KMS-11 (cell line): Measurements from ENCODE around the gene SPECC1.

Experiments
- H2AFZ ChIP-seq: fragments of 200-600 bp; sonication (generic); 2 replicates; pipeline ENCODE4 v1.6.1; 2016; ENCODE audit warnings: antibody characterized with exemption, mixed run types, low read depth
- H3K27ac ChIP-seq: fragments of 200-600 bp; sonication (generic); 2 replicates; pipeline ENCODE4 v1.6.1; 2016; ENCODE audit warnings: mild to moderate bottlenecking, mixed run types
- H3K27me3 ChIP-seq: fragments of 200-600 bp; sonication (generic); 2 replicates; pipeline ENCODE4 v1.6.1; 2017; ENCODE audit warnings: mild to moderate bottlenecking, low read depth, mixed run types, moderate library complexity; ENCODE audit not compliant: insufficient read depth
- H3K36me3 ChIP-seq: fragments of 200-600 bp; sonication (generic); 2 replicates; pipeline ENCODE4 v1.6.1; 2017; ENCODE audit warnings: mild to moderate bottlenecking, mixed run types; ENCODE audit not compliant: insufficient read depth
- H3K4me1 ChIP-seq: fragments of 200-600 bp; sonication (generic); 2 replicates; pipeline ENCODE4 v1.6.1; 2016; ENCODE audit warnings: mild to moderate bottlenecking, low read depth, mixed run types; ENCODE audit not compliant: poor library complexity, severe bottlenecking
- H3K4me2 ChIP-seq: fragments of 200-600 bp; sonication (generic); 2 replicates; pipeline ENCODE4 v1.7.0; 2016; ENCODE audit warnings: mild to moderate bottlenecking, mixed run types
- H3K4me3 ChIP-seq: fragments of 200-600 bp; sonication (generic); IDR thresholded peaks from 2 replicates; pipeline ENCODE4 v1.6.1; 2017; ENCODE audit warnings: low read depth, low read length, mixed read lengths; ENCODE audit not compliant: insufficient read depth
- H3K79me2 ChIP-seq: fragments of 200-600 bp; sonication (generic); 2 replicates; pipeline ENCODE4 v1.6.1; 2016; ENCODE audit warnings: low read depth, mixed run types; ENCODE audit not compliant: insufficient read depth
- H3K9ac ChIP-seq: fragments of 200-600 bp; sonication (generic); 2 replicates; pipeline ENCODE4 v1.6.1; 2016; ENCODE audit warnings: mild to moderate bottlenecking, mixed run types
- H4K20me1 ChIP-seq: fragments of 200-600 bp; sonication (generic); 2 replicates; pipeline ENCODE4 v1.6.1; 2016; ENCODE audit warnings: mild to moderate bottlenecking, mixed run types; ENCODE audit not compliant: insufficient read depth
- TF ChIP-seq, protein P1 (sequence below): fragments of 200-600 bp; sonication (generic); conservative IDR thresholded peaks from 2 replicates; pipeline ENCODE4 v1.6.1; 2017; ENCODE audit warnings: low read depth, mild to moderate bottlenecking, antibody characterized with exemption, low read length, moderate library complexity, mixed read lengths

SPECC1 gene

DNA sequence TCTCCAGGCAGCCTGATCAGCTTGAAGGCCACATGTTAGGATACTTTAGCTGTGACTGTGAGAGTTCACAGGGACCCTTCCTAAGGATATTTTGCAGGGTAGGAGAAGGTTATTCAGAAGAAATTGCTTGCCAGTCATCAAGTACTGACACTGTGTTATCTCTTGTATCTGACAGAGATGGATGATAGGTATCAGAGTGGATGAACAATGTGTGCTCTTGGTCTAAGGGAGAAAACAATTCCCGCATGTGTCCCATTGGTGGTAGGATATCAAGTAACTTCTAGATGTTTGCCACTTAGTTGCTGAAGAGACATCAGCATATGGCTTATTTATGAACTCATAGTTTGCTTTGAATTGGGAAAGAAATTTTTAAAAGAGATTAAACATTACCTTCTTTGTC is 219.3 kb downstream of the SPECC1 start:
- H3K9ac ChIP-seq = no peak overlapping the region
- H3K36me3 ChIP-seq = no peaks in the 10 kb centered on the region
- TF ChIP-seq, protein P1, sequence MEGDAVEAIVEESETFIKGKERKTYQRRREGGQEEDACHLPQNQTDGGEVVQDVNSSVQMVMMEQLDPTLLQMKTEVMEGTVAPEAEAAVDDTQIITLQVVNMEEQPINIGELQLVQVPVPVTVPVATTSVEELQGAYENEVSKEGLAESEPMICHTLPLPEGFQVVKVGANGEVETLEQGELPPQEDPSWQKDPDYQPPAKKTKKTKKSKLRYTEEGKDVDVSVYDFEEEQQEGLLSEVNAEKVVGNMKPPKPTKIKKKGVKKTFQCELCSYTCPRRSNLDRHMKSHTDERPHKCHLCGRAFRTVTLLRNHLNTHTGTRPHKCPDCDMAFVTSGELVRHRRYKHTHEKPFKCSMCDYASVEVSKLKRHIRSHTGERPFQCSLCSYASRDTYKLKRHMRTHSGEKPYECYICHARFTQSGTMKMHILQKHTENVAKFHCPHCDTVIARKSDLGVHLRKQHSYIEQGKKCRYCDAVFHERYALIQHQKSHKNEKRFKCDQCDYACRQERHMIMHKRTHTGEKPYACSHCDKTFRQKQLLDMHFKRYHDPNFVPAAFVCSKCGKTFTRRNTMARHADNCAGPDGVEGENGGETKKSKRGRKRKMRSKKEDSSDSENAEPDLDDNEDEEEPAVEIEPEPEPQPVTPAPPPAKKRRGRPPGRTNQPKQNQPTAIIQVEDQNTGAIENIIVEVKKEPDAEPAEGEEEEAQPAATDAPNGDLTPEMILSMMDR = no peak

DNA sequence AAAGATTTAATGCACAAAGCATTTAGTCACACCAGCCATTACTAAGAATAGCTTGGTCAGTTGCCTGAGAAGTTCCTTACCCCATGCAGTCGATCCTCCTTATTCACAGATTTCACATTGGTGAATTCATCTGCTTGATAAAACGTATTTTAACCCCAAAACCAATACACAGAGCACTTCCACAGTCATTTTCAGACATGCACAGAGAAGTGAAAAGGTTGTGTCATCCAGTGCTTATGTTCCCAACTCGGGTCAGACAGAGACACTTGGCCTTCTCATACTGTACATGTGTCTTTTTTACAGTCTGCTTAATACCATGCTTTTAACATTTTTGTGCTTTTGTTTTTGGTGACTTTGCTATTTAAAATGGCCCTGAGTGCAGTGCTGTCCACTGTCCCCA is 219.7 kb downstream of the SPECC1 start:
- peaks cover 17% of the 10 kb centered on the region for H3K4me1 ChIP-seq
- no peak overlapping the region for H3K4me3 ChIP-seq
- H3K9ac ChIP-seq = no peak overlapping the region
- H3K79me2 ChIP-seq = no peaks in the 10 kb centered on the region
- no peak overlapping the region for H3K27ac ChIP-seq
- no peaks in the 10 kb centered on the region for H4K20me1 ChIP-seq
- H3K4me2 ChIP-seq = no peak overlapping the region
- no peaks in the 10 kb centered on the region for H3K36me3 ChIP-seq
- TF ChIP-seq, protein P1 = no peak
- H2AFZ ChIP-seq = no peak overlapping the region
- no peaks in the 10 kb centered on the region for H3K27me3 ChIP-seq

More for the DNA sequence above, 219.3 kb downstream of the SPECC1 start:
- H4K20me1 ChIP-seq = no peaks in the 10 kb centered on the region
- no peaks in the 10 kb centered on the region for H3K27me3 ChIP-seq
- no peaks in the 10 kb centered on the region for H3K79me2 ChIP-seq
- H3K27ac ChIP-seq = no peak overlapping the region
- H3K4me2 ChIP-seq = no peak overlapping the region
- H3K4me3 ChIP-seq = no peak overlapping the region
- H2AFZ ChIP-seq = no peak overlapping the region
- H3K4me1 ChIP-seq = peaks cover 17% of the 10 kb centered on the region

DNA sequence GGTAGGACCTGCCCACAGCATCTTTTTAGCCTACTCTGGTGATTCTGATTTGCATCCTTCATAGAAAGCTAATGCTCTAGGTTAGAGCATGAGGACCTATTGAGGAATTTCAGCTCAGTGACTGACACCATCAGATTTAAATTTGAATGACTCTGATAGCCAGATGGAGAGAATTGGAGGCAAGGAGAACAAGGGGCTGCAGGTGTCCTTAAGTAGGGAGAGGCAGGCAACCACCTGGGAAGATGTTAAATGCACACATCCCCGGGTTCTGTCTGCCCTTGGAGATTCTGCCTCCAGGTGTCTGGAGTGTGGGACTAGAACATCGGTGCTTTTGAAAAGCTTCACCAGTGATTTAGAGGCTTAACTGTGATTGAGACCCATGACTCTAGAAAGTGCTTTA is 221.8 kb downstream of the SPECC1 start:
- Histone ChIP-seq H2AFZ (no peak overlapping the region), H3K36me3 (no peaks in the 10 kb centered on the region)

DNA sequence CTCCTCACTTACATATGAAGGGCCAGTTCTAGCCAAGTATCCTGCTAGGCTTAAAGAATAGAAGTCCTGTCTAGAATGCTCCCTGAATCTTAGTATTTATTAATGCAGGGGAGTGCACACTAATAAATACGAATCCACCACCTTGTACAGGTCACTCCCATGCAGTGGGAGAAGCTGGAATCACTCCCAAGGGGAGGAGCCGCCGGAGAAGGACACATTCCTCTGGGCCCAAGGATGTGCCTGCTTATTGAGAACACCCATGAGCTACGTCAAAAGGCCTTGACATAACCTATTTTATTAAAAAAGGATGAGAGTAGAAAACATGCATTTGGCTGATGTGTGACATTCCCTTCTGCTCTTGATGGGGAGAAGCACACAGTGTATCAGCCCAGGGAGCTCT is 223.5 kb downstream of the SPECC1 start:
- Histone ChIP-seq H3K79me2 (no peaks in the 10 kb centered on the region), H3K4me3 (no peak overlapping the region), H4K20me1 (no peaks in the 10 kb centered on the region), H3K36me3 (no peaks in the 10 kb centered on the region), H3K4me1 (peaks cover 8% of the 10 kb centered on the region), H3K4me2 (no peak overlapping the region), H3K9ac (no peak overlapping the region), H2AFZ (no peak overlapping the region), H3K27ac (no peak overlapping the region), H3K27me3 (no peaks in the 10 kb centered on the region)
- TF ChIP-seq, protein P1 = no peak

More for the DNA sequence above, 221.8 kb downstream of the SPECC1 start:
- Histone ChIP-seq H3K4me3 (no peak overlapping the region), H3K27me3 (no peaks in the 10 kb centered on the region), H3K79me2 (no peaks in the 10 kb centered on the region), H3K27ac (no peak overlapping the region), H4K20me1 (no peaks in the 10 kb centered on the region), H3K4me2 (no peak overlapping the region), H3K4me1 (peaks cover 17% of the 10 kb centered on the region), H3K9ac (no peak overlapping the region)
- TF ChIP-seq, protein P1 = no peak

DNA sequence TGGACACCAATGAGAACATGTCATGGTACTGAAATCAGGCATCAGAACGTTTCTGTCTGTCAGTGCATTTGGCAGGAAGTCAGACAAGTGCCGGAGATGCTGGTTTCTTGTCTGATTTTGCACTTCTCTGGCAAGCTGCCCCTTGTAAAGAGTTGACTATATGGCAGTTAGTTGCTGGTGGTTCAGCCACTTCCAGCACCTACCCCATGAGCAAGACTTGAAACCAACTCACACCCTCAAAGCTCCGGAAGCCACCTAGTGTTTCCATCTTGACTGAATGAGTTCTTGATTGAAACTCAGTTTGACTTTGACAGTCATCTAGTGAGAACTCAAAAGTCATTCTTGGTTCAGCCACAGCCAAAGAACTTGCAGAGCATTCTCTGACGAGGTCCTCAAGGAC is 225.1 kb downstream of the SPECC1 start:
- Histone ChIP-seq H3K4me1 (no peaks in the 10 kb centered on the region), H3K9ac (no peak overlapping the region), H2AFZ (no peak overlapping the region), H3K27me3 (no peaks in the 10 kb centered on the region), H3K79me2 (no peaks in the 10 kb centered on the region), H3K36me3 (no peaks in the 10 kb centered on the region), H4K20me1 (no peaks in the 10 kb centered on the region), H3K4me3 (no peak overlapping the region), H3K27ac (no peak overlapping the region), H3K4me2 (no peak overlapping the region)
- TF ChIP-seq, protein P1 = no peak
